Neutrophil (primary cell): ENCODE data around the gene GAS7.

ENCODE experiments used
- H3K27ac ChIP-seq: fragments of 200-600 bp; sonication (generic); 2 replicates; pipeline ENCODE4 v1.5.1; 2016; ENCODE audit warnings: mild to moderate bottlenecking, moderate library complexity
- H3K27me3 ChIP-seq: fragments of 200-600 bp; sonication (generic); 2 replicates; pipeline ENCODE4 v1.6.0; 2016; ENCODE audit warnings: mild to moderate bottlenecking
- H3K36me3 ChIP-seq: fragments of 200-600 bp; sonication (generic); 2 replicates; pipeline ENCODE4 v1.5.1; 2017
- H3K4me1 ChIP-seq, 2 experiments: fragments of 200-600 bp in 1 of 2; sonication (generic) in 1 of 2; 1 replicate in 1 of 2; 2 replicates in 1 of 2; pipeline versions ENCODE4 v1.5.1 to v1.6.1; 2013 to 2016; ENCODE audit warnings: low read depth in 1 of 2, low read length in 1 of 2, mild to moderate bottlenecking in 1 of 2, moderate library complexity in 1 of 2; ENCODE audit not compliant: control insufficient read depth in 1 of 2, insufficient read depth in 1 of 2
- H3K4me3 ChIP-seq, 2 experiments: fragments of 200-600 bp in 1 of 2; sonication (generic) in 1 of 2; 1 replicate in 1 of 2; 2 replicates in 1 of 2; pipeline ENCODE4 v1.5.1; 2013 to 2016; ENCODE audit warnings: low read depth in 1 of 2, low read length in 1 of 2, mild to moderate bottlenecking in 1 of 2, moderate library complexity in 1 of 2
- H3K9me3 ChIP-seq: fragments of 200-600 bp; sonication (generic); 2 replicates; pipeline ENCODE4 v1.5.1; 2016
- CTCF ChIP-seq: fragments of 200-600 bp; sonication (generic); IDR thresholded peaks from 2 replicates; pipeline ENCODE4 v1.5.1; 2016; ENCODE audit warnings: antibody characterized with exemption

The GAS7 gene

GRCh38 chr17:10120109-10120485, 78.3 kb downstream of the GAS7 start:
- no peaks in the 10 kb centered on the region for H3K36me3 ChIP-seq
- H3K4me3 ChIP-seq: peak overlapping the region; percentile 15 to 26
- peak overlapping the region; percentile 96 for H3K27ac ChIP-seq
- peaks cover 58 to 61% of the 10 kb centered on the region in 2 experiments for H3K4me1 ChIP-seq
- no peak for TF ChIP-seq CTCF
- no peaks in the 10 kb centered on the region for H3K27me3 ChIP-seq
- no peaks in the 10 kb centered on the region for H3K9me3 ChIP-seq

- peak overlapping the region; percentile 96 for H3K27ac ChIP-seq
- no peaks in the 10 kb centered on the region for H3K9me3 ChIP-seq
- no peaks in the 10 kb centered on the region for H3K36me3 ChIP-seq
- peaks cover 65 to 67% of the 10 kb centered on the region in 2 experiments for H3K4me1 ChIP-seq
- peak; percentile 18 for TF ChIP-seq CTCF
- H3K27me3 ChIP-seq: no peaks in the 10 kb centered on the region
- H3K4me3 ChIP-seq: peak overlapping the region in 1 of 2 experiments; percentile 26
Observed at GRCh38 chr17:10119203-10120108, 79.0 kb downstream of the GAS7 start.

- no peaks in the 10 kb centered on the region for H3K36me3 ChIP-seq
- H3K9me3 ChIP-seq: no peaks in the 10 kb centered on the region
- peak overlapping the region; percentile 96 for H3K27ac ChIP-seq
- H3K27me3 ChIP-seq: no peaks in the 10 kb centered on the region
- H3K4me3 ChIP-seq: no peak overlapping the region
- no peak for TF ChIP-seq CTCF
- peaks cover 72 to 74% of the 10 kb centered on the region in 2 experiments for H3K4me1 ChIP-seq
Observed at GRCh38 chr17:10118788-10119130, 79.6 kb downstream of the GAS7 start.

GRCh38 chr17:10117581-10118001, 80.8 kb downstream of the GAS7 start:
- Histone ChIP-seq H3K4me1 (peaks cover 74 to 84% of the 10 kb centered on the region in 2 experiments), H3K9me3 (no peaks in the 10 kb centered on the region), H3K27ac (peak overlapping the region; percentile 96), H3K27me3 (no peaks in the 10 kb centered on the region), H3K4me3 (peak overlapping the region in 1 of 2 experiments; percentile 10), H3K36me3 (no peaks in the 10 kb centered on the region)
- TF ChIP-seq CTCF: peak; percentile 17

- H3K4me3 ChIP-seq: peak overlapping the region in 1 of 2 experiments; percentile 10
- no peak for TF ChIP-seq CTCF
- peak overlapping the region; percentile 96 for H3K27ac ChIP-seq
- H3K9me3 ChIP-seq: no peaks in the 10 kb centered on the region
- no peaks in the 10 kb centered on the region for H3K36me3 ChIP-seq
- no peaks in the 10 kb centered on the region for H3K27me3 ChIP-seq
- peaks cover 74 to 84% of the 10 kb centered on the region in 2 experiments for H3K4me1 ChIP-seq
Observed at GRCh38 chr17:10116753-10117420, 81.5 kb downstream of the GAS7 start.
